AG09319 (cell line): ENCODE data around the gene TERF2IP.

Source experiments
- DNase-seq: peaks from one replicate; pipeline ENCODE4 v3.0.0-alpha.2; 2010; ENCODE audit warnings: low read depth; ENCODE audit errors: extremely low read depth
- CTCF ChIP-seq: IDR thresholded peaks from 2 replicates; pipeline ENCODE4 v1.5.1; 2011; ENCODE audit warnings: low read depth, mild to moderate bottlenecking, inconsistent platforms, low read length, moderate library complexity

Gene TERF2IP

GRCh38 chr16:75647492-75648264, at the start of gene TERF2IP, which contains the start of gene KARS1:
Gene TERF2IP (plus strand): TSS chr16:75647773. CDS start chr16:75647883, 110 bp downstream.
Gene KARS1 (minus strand): TSS chr16:75647665. CDS start chr16:75647639, 26 bp downstream.
- TF ChIP-seq CTCF: no peak

GRCh38 chr16:75599452-75600277, 47.9 kb upstream of the TERF2IP start:
- DNase-seq: no peak
- no peak for TF ChIP-seq CTCF

More at GRCh38 chr16:75647492-75648264, at the start of gene TERF2IP, which contains the start of gene KARS1:
- peak; percentile 72 for DNase-seq

GRCh38 chr16:75603241-75603640, 44.3 kb upstream of the TERF2IP start:
- TF ChIP-seq CTCF: no peak
- DNase-seq: no peak

- TF ChIP-seq CTCF: no peak
- DNase-seq: no peak
These were observed 41.1 kb upstream of the TERF2IP start for GRCh38 chr16:75606507-75606906.

- DNase-seq: no peak
- TF ChIP-seq CTCF: no peak
These were observed 33.3 kb upstream of the TERF2IP start for GRCh38 chr16:75614066-75614897.

- no peak for DNase-seq
- no peak for TF ChIP-seq CTCF
These were observed 32.0 kb upstream of the TERF2IP start for GRCh38 chr16:75615619-75616018.
